ENCODE results near the gene TTC28. TPM values are rescaled to one million over a fixed set of nuclear protein-coding genes. Genes with fewer than 3 reads are reported as not detected.
A peak's percentile ranks its signal among the peaks of the same experiment; 100 is the strongest.

The TTC28 gene
- total RNA-seq, 1 experiment from 2014 or later, result 7.1 TPM

GRCh38 chr22:28282405-28283067 lies 397.1 kb downstream of the TTC28 start:
- no peak for DNase-seq (ENCODE audit: low read depth)

GRCh38 chr22:28279888-28280287 lies 399.8 kb downstream of the TTC28 start:
- DNase-seq (ENCODE audit: low read depth), result no peak

- DNase-seq (ENCODE audit: low read depth), result no peak
Measured at GRCh38 chr22:28269277-28269676, 410.4 kb downstream of the TTC28 start.

- DNase-seq (ENCODE audit: low read depth), result no peak
Measured at GRCh38 chr22:28268850-28269249, 410.8 kb downstream of the TTC28 start.

- DNase-seq (ENCODE audit: low read depth), result no peak
Measured at GRCh38 chr22:28268171-28268570, 411.5 kb downstream of the TTC28 start.

GRCh38 chr22:28260619-28261018 lies 419.0 kb downstream of the TTC28 start:
- DNase-seq (ENCODE audit: low read depth), result no peak

GRCh38 chr22:28259774-28260312 lies 419.8 kb downstream of the TTC28 start:
- no peak for DNase-seq (ENCODE audit: low read depth)

- DNase-seq (ENCODE audit: low read depth), result no peak
Measured at GRCh38 chr22:28254396-28254795, 425.2 kb downstream of the TTC28 start.

GRCh38 chr22:28252539-28252938 lies 427.1 kb downstream of the TTC28 start:
- DNase-seq (ENCODE audit: low read depth), result no peak

- no peak for DNase-seq (ENCODE audit: low read depth)
Measured at GRCh38 chr22:28250036-28250695, 429.5 kb downstream of the TTC28 start.

- DNase-seq (ENCODE audit: low read depth), result no peak
Measured at GRCh38 chr22:28249402-28249801, 430.2 kb downstream of the TTC28 start.

- no peak for DNase-seq (ENCODE audit: low read depth)
Measured at GRCh38 chr22:28247667-28248363, 431.8 kb downstream of the TTC28 start.

GRCh38 chr22:28247136-28247535 lies 432.5 kb downstream of the TTC28 start:
- no peak for DNase-seq (ENCODE audit: low read depth)

- peak; percentile 67 for DNase-seq (ENCODE audit: low read depth)
Measured at GRCh38 chr22:28246397-28246796, 433.2 kb downstream of the TTC28 start.

- DNase-seq (ENCODE audit: low read depth), result peak; percentile 35
Measured at GRCh38 chr22:28245579-28246224, 433.9 kb downstream of the TTC28 start.

- no peak for DNase-seq (ENCODE audit: low read depth)
Measured at GRCh38 chr22:28244757-28245156, 434.9 kb downstream of the TTC28 start.

- peak; percentile 31 for DNase-seq (ENCODE audit: low read depth)
Measured at GRCh38 chr22:28243539-28243938, 436.1 kb downstream of the TTC28 start.

- no peak for DNase-seq (ENCODE audit: low read depth)
Measured at GRCh38 chr22:28241656-28242290, 437.9 kb downstream of the TTC28 start.

- DNase-seq (ENCODE audit: low read depth), result no peak
Measured at GRCh38 chr22:28239941-28240340, 439.7 kb downstream of the TTC28 start.

- no peak for DNase-seq (ENCODE audit: low read depth)
Measured at GRCh38 chr22:28237783-28238182, 441.9 kb downstream of the TTC28 start.

GRCh38 chr22:28237112-28237511 lies 442.5 kb downstream of the TTC28 start:
- DNase-seq (ENCODE audit: low read depth), result no peak

GRCh38 chr22:28232204-28232603 lies 447.4 kb downstream of the TTC28 start:
- DNase-seq (ENCODE audit: low read depth), result no peak

Measured in Daoy (cell line).